GM23338 (cell line): ENCODE measurements around the gene CUX1. TPM values are rescaled to one million over a fixed set of nuclear protein-coding genes. Genes with fewer than 3 reads are reported as not detected.

Source experiments
- ATAC-seq: fragments of 200-7000 bp; cut with Tn5 transposase; 3 replicates; pipeline ENCODE4 v1.9.1; 2020
- DNase-seq: peaks from one replicate; pipeline ENCODE4 v3.0.0-alpha.2; 2015; ENCODE audit warnings: low spot score
- H2AFZ ChIP-seq: fragments of 200-600 bp; sonication (generic); 2 replicates; pipeline ENCODE4 v1.8.0; 2016; ENCODE audit warnings: antibody characterized with exemption, mild to moderate bottlenecking, moderate library complexity
- H3F3A ChIP-seq: fragments of 200-600 bp; sonication (generic); replicated peaks from 2 replicates; pipeline ENCODE4 v1.8.0; 2017; ENCODE audit warnings: antibody characterized with exemption, mixed run types, low read depth
- H3K27ac ChIP-seq: fragments of 200-600 bp; sonication (generic); 2 replicates; pipeline ENCODE4 v1.6.1; 2016; ENCODE audit warnings: low read depth
- H3K27me3 ChIP-seq: fragments of 200-600 bp; sonication (generic); 2 replicates; pipeline ENCODE4 v1.8.0; 2016; ENCODE audit warnings: mild to moderate bottlenecking, mixed run types, moderate library complexity; ENCODE audit not compliant: insufficient read depth
- H3K36me3 ChIP-seq: fragments of 200-600 bp; sonication (generic); 2 replicates; pipeline ENCODE4 v1.8.0; 2016; ENCODE audit warnings: mild to moderate bottlenecking; ENCODE audit not compliant: insufficient read depth
- H3K4me1 ChIP-seq: fragments of 200-600 bp; sonication (generic); 2 replicates; pipeline ENCODE4 v1.8.0; 2016; ENCODE audit warnings: mild to moderate bottlenecking, moderate library complexity; ENCODE audit not compliant: insufficient read depth
- H3K4me2 ChIP-seq: fragments of 200-600 bp; sonication (generic); 2 replicates; pipeline ENCODE4 v1.7.1; 2017; ENCODE audit warnings: mixed run types
- H3K4me3 ChIP-seq: fragments of 200-600 bp; sonication (generic); 2 replicates; pipeline ENCODE4 v1.6.1; 2016; ENCODE audit warnings: mixed run types
- H3K79me2 ChIP-seq: fragments of 200-600 bp; sonication (generic); replicated peaks from 2 replicates; pipeline ENCODE4 v1.8.0; 2017; ENCODE audit warnings: mild to moderate bottlenecking; ENCODE audit not compliant: insufficient read depth
- H3K9me2 ChIP-seq: fragments of 200-600 bp; sonication (generic); 2 replicates; pipeline ENCODE4 v1.8.0; 2017; ENCODE audit not compliant: insufficient read depth
- H4K20me1 ChIP-seq: fragments of 200-600 bp; sonication (generic); replicated peaks from 2 replicates; pipeline ENCODE4 v1.8.0; 2017; ENCODE audit warnings: mild to moderate bottlenecking; ENCODE audit not compliant: insufficient read depth
- H3K27ac Mint-ChIP-seq: 2 replicates; pipeline ENCODE4 v1.8.0; 2020; ENCODE audit warnings: inconsistent platforms, mild to moderate bottlenecking, moderate library complexity, mixed read lengths
- H3K27me3 Mint-ChIP-seq: 3 replicates; pipeline ENCODE4 v1.8.0; 2022; ENCODE audit warnings: low read depth, mild to moderate bottlenecking, moderate library complexity, mixed read lengths, inconsistent platforms; ENCODE audit not compliant: insufficient read depth, poor library complexity
- H3K36me3 Mint-ChIP-seq: 3 replicates; pipeline ENCODE4 v1.8.0; 2021; ENCODE audit warnings: low read depth, mild to moderate bottlenecking, inconsistent platforms, moderate library complexity, mixed read lengths
- H3K4me1 Mint-ChIP-seq: 3 replicates; pipeline ENCODE4 v1.8.0; 2020; ENCODE audit warnings: mild to moderate bottlenecking, inconsistent platforms, mixed read lengths
- H3K4me3 Mint-ChIP-seq: 3 replicates; pipeline ENCODE4 v1.8.0; 2021; ENCODE audit warnings: moderate library complexity, mild to moderate bottlenecking, inconsistent platforms, mixed read lengths
- H3K9me3 Mint-ChIP-seq: 3 replicates; pipeline ENCODE4 v1.8.0; 2020; ENCODE audit warnings: moderate library complexity, mild to moderate bottlenecking, inconsistent platforms, mixed read lengths
- CREB1 ChIP-seq: fragments of 250-450 bp; sonication (Bioruptor Pico); IDR thresholded peaks from 2 replicates; pipeline ENCODE4 v1.5.0; 2020; ENCODE audit warnings: low read depth, mild to moderate bottlenecking, moderate library complexity
- CTCF ChIP-seq, 2 experiments: fragments of 200-600 bp in 1 of 2; sonication (generic) in 1 of 2; conservative IDR thresholded peaks; 2 replicates each; pipeline versions ENCODE4 v1.5.1 to v1.6.1; 2016 to 2017; ENCODE audit warnings: antibody characterized with exemption in 2 of 2, low read depth in 2 of 2, mild to moderate bottlenecking in 2 of 2, moderate library complexity in 1 of 2
- ETS1 ChIP-seq: IDR thresholded peaks from 2 replicates; pipeline ENCODE4 v1.6.1; 2016; ENCODE audit warnings: antibody characterized with exemption
- EZH2 ChIP-seq: fragments of 200-600 bp; sonication (generic); IDR thresholded peaks from one replicate; pipeline ENCODE4 v1.8.0; 2017; ENCODE audit warnings: antibody characterized with exemption, mild to moderate bottlenecking, low read depth; ENCODE audit not compliant: unreplicated experiment
- EZH2phosphoT487 ChIP-seq: fragments of 200-600 bp; sonication (generic); IDR thresholded peaks from one replicate; pipeline ENCODE4 v1.8.1; 2018; ENCODE audit warnings: antibody characterized with exemption; ENCODE audit not compliant: unreplicated experiment
- JUNB ChIP-seq: IDR thresholded peaks from one replicate; pipeline ENCODE4 v1.6.1; 2016; ENCODE audit warnings: antibody characterized with exemption; ENCODE audit not compliant: unreplicated experiment
- NANOG ChIP-seq: IDR thresholded peaks from 2 replicates; pipeline ENCODE4 v1.6.1; 2016; ENCODE audit warnings: antibody characterized with exemption, borderline replicate concordance
- POLR2AphosphoS5 ChIP-seq: IDR thresholded peaks from 2 replicates; pipeline ENCODE4 v1.6.1; 2016; ENCODE audit warnings: antibody characterized with exemption, low read depth
- REST ChIP-seq: IDR thresholded peaks from one replicate; pipeline ENCODE4 v1.6.1; 2018; ENCODE audit warnings: antibody characterized with exemption; ENCODE audit not compliant: unreplicated experiment
- STAT1 ChIP-seq: IDR thresholded peaks from one replicate; pipeline ENCODE4 v1.6.1; 2016; ENCODE audit warnings: antibody characterized with exemption; ENCODE audit not compliant: unreplicated experiment
- ZNF114 ChIP-seq: fragments of 250-450 bp; sonication (Bioruptor Pico); IDR thresholded peaks from 2 replicates; pipeline ENCODE4 v1.5.0; 2020; ENCODE audit warnings: mild to moderate bottlenecking, moderate library complexity
- ZNF331 ChIP-seq: fragments of 250-450 bp; sonication (Bioruptor Pico); IDR thresholded peaks from 2 replicates; pipeline ENCODE4 v1.5.0; 2020; ENCODE audit warnings: low read depth, mild to moderate bottlenecking, moderate library complexity
- ZNF462 ChIP-seq: fragments of 250-450 bp; sonication (Bioruptor Pico); IDR thresholded peaks from 2 replicates; pipeline ENCODE4 v1.5.0; 2020; ENCODE audit warnings: mild to moderate bottlenecking, moderate library complexity
- polyA plus RNA-seq: library from polyadenylated mRNA; unstranded; fragments of >200 nt; fragmentation: Nextera tagmentation; extraction: Ambion mirVana; gene quantifications from 2 replicates; pipeline ENCODE4 v1.2.1, GENCODE V29; 2016
- total RNA-seq: library from RNA; depleted of rRNA; stranded (reverse); fragments of >200 nt; shearing (Covaris generic); gene quantifications from 2 replicates; pipeline ENCODE4 v1.2.3, GENCODE V29; 2014

Gene CUX1
- total and polyA plus RNA-seq, 2 experiments from 2014 or later: 49.9 to 64.0 TPM

- H4K20me1 ChIP-seq: peaks cover 77% of the 10 kb centered on the region
- DNase-seq: no peak
Measured at GRCh38 chr7:101835136-101835535, 17.7 kb downstream of the CUX1 start.

More at GRCh38 chr7:101835136-101835535, 17.7 kb downstream of the CUX1 start:
- Histone ChIP-seq H3K36me3 (no peaks in the 10 kb centered on the region), H3K27me3 (no peaks in the 10 kb centered on the region), H2AFZ (no peak overlapping the region), H3K4me2 (no peak overlapping the region), H3K9me2 (no peaks in the 10 kb centered on the region), H3K4me1 (peaks cover 9% of the 10 kb centered on the region), H3K79me2 (peaks cover 100% of the 10 kb centered on the region), H3K27ac (no peak overlapping the region), H3F3A (0 out of 2 replicates have a peak, but pooled peaks cover 5% of the 10 kb centered on the region), H3K4me3 (no peak overlapping the region)
- Mint-ChIP-seq H3K27ac (no peak overlapping the region; the same call in 1 of the 2 replicates), H3K27me3 (peaks cover 6% of the 10 kb centered on the region), H3K9me3 (peaks cover 4% of the 10 kb centered on the region; the same call in 1 of the 3 replicates), H3K4me1 (peaks cover 28% of the 10 kb centered on the region), H3K36me3 (peaks cover 8% of the 10 kb centered on the region; the same call in 2 of the 3 replicates), H3K4me3 (no peak overlapping the region)
- no peak for ATAC-seq
- TF ChIP-seq EZH2phosphoT487 (no peak), STAT1 (no peak), ZNF331 (no peak), ZNF462 (CRISPR knock-in tag) (no peak), ETS1 (no peak), CTCF (conservative IDR thresholded peaks at IDR 0.05; ENCODE audit: low read depth in 2 of 2) (no peak), EZH2 (no peak), POLR2AphosphoS5 (no peak), REST (no peak), ZNF114 (CRISPR knock-in tag) (no peak), NANOG (no peak), CREB1 (CRISPR knock-in tag) (no peak), JUNB (no peak)
